Ascending aorta (tissue), 2 donors: ENCODE results near the gene PTPRO. TPM values are rescaled to one million over a fixed set of nuclear protein-coding genes. Genes with fewer than 3 reads are reported as not detected.

Experiments
- DNase-seq, 2 donors: peaks; one replicate each; pipeline ENCODE4 v3.0.0-alpha.2; 2019; ENCODE audit warnings: low spot score in 2 of 2
- H3K27ac ChIP-seq, 2 donors: fragments of 200-600 bp; sonication (generic); one replicate each; pipeline ENCODE4 v1.5.1; 2016 to 2017; ENCODE audit warnings: mild to moderate bottlenecking in 1 of 2
- H3K27me3 ChIP-seq: fragments of 200-600 bp; sonication (generic); one replicate; pipeline ENCODE4 v1.5.1; 2017
- H3K36me3 ChIP-seq, 2 donors: fragments of 200-600 bp; sonication (generic); one replicate each; pipeline ENCODE4 v1.5.1; 2016
- H3K4me1 ChIP-seq, 2 donors: fragments of 200-600 bp; sonication (generic); one replicate each; pipeline ENCODE4 v1.5.1; 2016 to 2017; ENCODE audit warnings: mild to moderate bottlenecking in 1 of 2
- H3K4me3 ChIP-seq, 2 donors: fragments of 200-600 bp; sonication (generic); one replicate each; pipeline ENCODE4 v1.5.1; 2016 to 2017; ENCODE audit warnings: mild to moderate bottlenecking in 1 of 2
- H3K9me3 ChIP-seq, 2 donors: fragments of 200-600 bp; sonication (generic); one replicate each; pipeline ENCODE4 v1.5.1; 2016
- CTCF ChIP-seq, 3 experiments: fragments of 200-600 bp in 2 of 3; fragments of 450-650 bp in 1 of 3; sonication (generic) in 2 of 3; IDR thresholded peaks; one replicate each; pipeline ENCODE4 v1.5.1; 2016 to 2019; ENCODE audit warnings: antibody characterized with exemption in 3 of 3, mild to moderate bottlenecking in 1 of 3, moderate library complexity in 1 of 3
- intact Hi-C: fragments of 100-400 bp; cut with DNase I; formaldehyde crosslinking; loops from one replicate; pipeline ENCODE4 v1.15.1; 2023
- total RNA-seq: library from RNA; depleted of rRNA; stranded (reverse); fragments of >200 nt; gene quantifications from one replicate; pipeline ENCODE4 v1.1.0, GENCODE V29; 2016

Gene PTPRO
- total RNA-seq, 1 donor from 2014 or later: 0.11 TPM

- H3K36me3 ChIP-seq: peaks cover 0 to 14% of the 10 kb centered on the region in 2 donors
- H3K27ac ChIP-seq: no peak overlapping the region
- no peaks in the 10 kb centered on the region for H3K27me3 ChIP-seq
- no peaks in the 10 kb centered on the region for H3K4me1 ChIP-seq
- no peak for DNase-seq
- H3K9me3 ChIP-seq: no peaks in the 10 kb centered on the region
- no peak overlapping the region for H3K4me3 ChIP-seq
- intact Hi-C loops: no loop called here
- peak in 1 of 3 experiments; percentile 9 for TF ChIP-seq CTCF (IDR thresholded peaks at IDR 0.05)
These were observed 258.1 kb downstream of the PTPRO start for GRCh38 chr12:15580431-15580830.

- TF ChIP-seq CTCF (IDR thresholded peaks at IDR 0.05): no peak
- Histone ChIP-seq H3K9me3 (no peaks in the 10 kb centered on the region), H3K36me3 (peaks cover 0 to 14% of the 10 kb centered on the region in 2 donors), H3K27ac (no peak overlapping the region), H3K4me1 (no peaks in the 10 kb centered on the region), H3K4me3 (no peak overlapping the region), H3K27me3 (no peaks in the 10 kb centered on the region)
- no peak for DNase-seq
- intact Hi-C loops: no loop called here
These were observed 258.7 kb downstream of the PTPRO start for GRCh38 chr12:15581006-15581405.

GRCh38 chr12:15583804-15584203 is 261.5 kb downstream of the PTPRO start:
- Histone ChIP-seq H3K4me1 (no peaks in the 10 kb centered on the region), H3K4me3 (no peak overlapping the region), H3K27me3 (no peaks in the 10 kb centered on the region), H3K9me3 (no peaks in the 10 kb centered on the region), H3K27ac (no peak overlapping the region), H3K36me3 (peaks cover 0 to 27% of the 10 kb centered on the region in 2 donors)
- intact Hi-C loops: loop anchor here (1.0 kb wide), 2 partner anchors 52 to 306 kb away; no protein-coding TSS in a partner anchor
- no peak for DNase-seq
- no peak for TF ChIP-seq CTCF (IDR thresholded peaks at IDR 0.05)

- Histone ChIP-seq H3K4me1 (no peaks in the 10 kb centered on the region), H3K36me3 (peaks cover 0 to 27% of the 10 kb centered on the region in 2 donors), H3K27ac (no peak overlapping the region), H3K4me3 (no peak overlapping the region), H3K9me3 (no peaks in the 10 kb centered on the region), H3K27me3 (no peaks in the 10 kb centered on the region)
- intact Hi-C loops: loop anchor here (1.0 to 5.0 kb wide), 3 partner anchors 52 to 362 kb away; partner anchors contain the start of gene RERG
- no peak for DNase-seq
- peak; percentile 60 to 77 (median 64) for TF ChIP-seq CTCF (IDR thresholded peaks at IDR 0.05)
These were observed 262.2 kb downstream of the PTPRO start for GRCh38 chr12:15584366-15585041.

- no peaks in the 10 kb centered on the region for H3K9me3 ChIP-seq
- H3K4me3 ChIP-seq: peak overlapping the region in 1 of 2 donors; percentile 56
- H3K27me3 ChIP-seq: no peaks in the 10 kb centered on the region
- peaks cover 3% of the 10 kb centered on the region in 2 donors for H3K4me1 ChIP-seq
- no peak for DNase-seq
- intact Hi-C loops: loop anchor here (1.0 to 10.0 kb wide), 4 partner anchors 75 to 367 kb away; partner anchors contain the start of genes EPS8 and RERG
- peaks cover 0 to 14% of the 10 kb centered on the region in 2 donors for H3K36me3 ChIP-seq
- H3K27ac ChIP-seq: no peak overlapping the region
- TF ChIP-seq CTCF (IDR thresholded peaks at IDR 0.05): no peak
These were observed 267.2 kb downstream of the PTPRO start for GRCh38 chr12:15589328-15590032.
